ENCODE measurements around the gene TBCCD1. TPM values are rescaled to one million over a fixed set of nuclear protein-coding genes. Genes with fewer than 3 reads are reported as not detected.

The TBCCD1 gene
- total and polyA plus RNA-seq, 2 of the 8 experiments (the other 6 are each of a cell fraction or from before 2014, with no cell fraction given), result 11.3 to 13.9 TPM

DNA sequence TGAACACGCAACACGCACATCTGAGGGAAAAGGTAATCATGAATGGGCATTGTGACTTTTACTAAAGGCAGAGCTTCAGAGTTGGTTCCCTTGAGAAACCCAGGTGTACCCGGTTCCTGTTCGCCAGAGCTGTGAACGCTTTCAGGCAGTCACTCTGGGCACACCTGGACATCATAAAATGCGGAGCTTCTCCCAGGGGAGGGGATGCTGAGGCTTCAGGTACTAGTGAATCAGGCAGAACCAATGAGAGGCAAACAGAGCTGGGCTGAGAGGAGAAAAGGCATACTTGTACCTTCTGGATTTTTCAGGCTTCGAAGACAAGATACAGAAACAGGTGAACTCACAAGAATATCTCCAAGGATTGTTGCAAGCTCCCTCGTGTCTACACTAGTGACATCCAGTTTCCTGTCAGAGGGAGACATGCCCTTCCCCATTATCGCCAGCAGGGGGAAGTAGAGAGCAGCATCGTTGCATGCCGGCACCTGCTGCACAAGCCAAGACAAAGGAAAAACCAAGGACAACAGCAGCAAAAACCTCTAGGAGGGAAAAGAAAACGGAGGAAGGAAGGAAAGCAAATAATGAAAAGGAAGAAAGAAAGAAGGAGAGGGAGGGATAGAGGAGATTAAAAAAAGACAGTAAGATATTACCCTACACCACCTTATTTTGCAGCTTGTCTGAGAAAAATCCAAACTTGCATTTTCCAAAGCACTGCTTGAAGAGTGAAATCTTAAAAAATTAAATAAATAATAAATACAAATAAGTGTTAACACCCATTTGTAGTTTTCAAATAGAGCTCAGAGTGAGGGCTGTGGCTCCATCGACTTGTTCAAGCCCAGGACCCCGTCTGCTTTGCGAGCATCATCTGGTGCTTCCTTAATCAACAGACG is 47.7 kb upstream of the TBCCD1 start:
- H2AK5ac ChIP-seq (ENCODE audit: low read depth, low read length), result no peak overlapping the region
- no peaks in the 10 kb centered on the region for H3K79me2 ChIP-seq (ENCODE audit: control insufficient read depth in 1 of 2, insufficient read depth in 2 of 2, low read length in 2 of 2)
- H2AFZ ChIP-seq (ENCODE audit: low read length), result peak overlapping the region; percentile 97
- H3K27me3 ChIP-seq (replicated peaks in 1 of 4; ENCODE audit: control insufficient read depth in 3 of 4, extremely low read depth in 1 of 4, insufficient read depth in 3 of 4, low read length in 3 of 4), result no peaks in the 10 kb centered on the region; a peak in 1 of 7 replicates
- peak; percentile 95 for FAIRE-seq
- no peak overlapping the region for H3K4me3 ChIP-seq (ENCODE audit: extremely low read depth in 1 of 4, insufficient read depth in 2 of 4, low read depth in 3 of 4, low read length in 4 of 4)
- no peak overlapping the region for H3K27ac ChIP-seq (ENCODE audit: low read depth, low read length)
- no peaks in the 10 kb centered on the region for H3K79me1 ChIP-seq (ENCODE audit: low read depth, low read length)
- H3K36me3 ChIP-seq (ENCODE audit: control insufficient read depth in 2 of 4, insufficient read depth in 4 of 4, low read length in 3 of 4), result no peaks in the 10 kb centered on the region
- DNase-seq (ENCODE audit: low read depth in 1 of 2, low spot score in 2 of 2), result peak; percentile 75 to 93
- H3K4me2 ChIP-seq (ENCODE audit: insufficient read depth in 1 of 2, low read depth in 2 of 2, low read length in 2 of 2), result no peak overlapping the region
- H3K14ac ChIP-seq (ENCODE audit: insufficient read length), result no peak overlapping the region
- no peaks in the 10 kb centered on the region for H3K9me3 ChIP-seq (ENCODE audit: insufficient read depth in 2 of 2, low read depth in 1 of 2, low read length in 1 of 2)
- H2BK5ac ChIP-seq (ENCODE audit: low read depth, low read length), result peak overlapping the region; percentile 2; the same call in 1 of the 2 replicates
- H3K4me1 ChIP-seq (replicated peaks in 1 of 4; ENCODE audit: control insufficient read depth in 3 of 4, insufficient read depth in 4 of 4, low read length in 3 of 4), result peaks cover 0 to 7% (median 6%) of the 10 kb centered on the region in 4 experiments; a peak in 6 of 7 replicates
- peak overlapping the region; percentile 6 for H4K91ac ChIP-seq (replicated peaks; ENCODE audit: insufficient read length, low read length)
- ChIA-PET CTCF (ENCODE audit: partially characterized antibody) (interaction anchor here (0.6 to 12.9 kb wide), 52 partner anchors 7 to 916 kb away, joined by 3 to 333 read pairs (median 5); partner anchors contain the start of genes DNAJB11, FETUB and HRG), POLR2A (ENCODE audit: partially characterized antibody) (interaction anchor here (1.2 to 6.2 kb wide), 11 partner anchors 10 to 192 kb away, joined by 3 to 87 read pairs (median 3); partner anchors contain the start of genes DNAJB11, EIF4A2 and RFC4)
- H3K9ac ChIP-seq (replicated peaks in 1 of 4; ENCODE audit: extremely low read depth in 1 of 4, low read depth in 3 of 4, low read length in 3 of 4), result peak overlapping the region in 1 of 4 experiments; percentile 20; a peak in 1 of 7 replicates
- no peak overlapping the region; the same call in 1 of the 2 replicates for H4K8ac ChIP-seq (ENCODE audit: extremely low read depth, insufficient read depth, low read length)
- H4K5ac ChIP-seq (ENCODE audit: insufficient read length, low read depth, low read length), result no peak overlapping the region
- no peaks in the 10 kb centered on the region for H4K20me1 ChIP-seq (replicated peaks in 1 of 2; ENCODE audit: control insufficient read depth in 1 of 2, insufficient read depth in 2 of 2, low read length in 2 of 2)
- H3K56ac ChIP-seq (replicated peaks; ENCODE audit: insufficient read length, low read depth, low read length), result no peak overlapping the region
- no peak overlapping the region for H3K23ac ChIP-seq (ENCODE audit: insufficient read length)
- H3K18ac ChIP-seq (ENCODE audit: extremely low read depth, low read length), result no peak overlapping the region
- H3K23me2 ChIP-seq (ENCODE audit: low read depth, low read length), result no peaks in the 10 kb centered on the region
- no peak overlapping the region for H2BK120ac ChIP-seq (replicated peaks; ENCODE audit: low read depth, low read length)
- H2BK20ac ChIP-seq (ENCODE audit: low read length), result no peak overlapping the region
- H2BK12ac ChIP-seq (ENCODE audit: low read depth, low read length), result peak overlapping the region; percentile 41; the same call in 1 of the 2 replicates
- no peak overlapping the region for H2BK15ac ChIP-seq (ENCODE audit: low read length)
- H3K4ac ChIP-seq (replicated peaks; ENCODE audit: insufficient read length, low read depth, low read length), result no peak overlapping the region
- 56% methylated on average over 16 of the region's 16 CpGs; no CpG with 5 or more reads in 1 of the 2 experiments for WGBS, 2 experiments (ENCODE audit: extremely low coverage in 1 of 2, insufficient coverage in 1 of 2, insufficient read length in 1 of 2, insufficient replicate concordance in 2 of 2, low coverage in 1 of 2, low lambda C conversion rate in 2 of 2, missing lambda C conversion rate in 1 of 2)
- 0 out of 2 replicates have a peak, but pooled peaks have one; percentile 13 for TF ChIP-seq CREB1 (IDR thresholded peaks at IDR 0.05)
- no peak for TF ChIP-seq RBBP5 (IDR thresholded peaks at IDR 0.05; ENCODE audit: borderline replicate concordance, low read depth, low read length)
- peak; percentile 82 to 87 for TF ChIP-seq RAD21 (IDR thresholded peaks at IDR 0.05 in 1 of 2, conservative IDR thresholded peaks at IDR 0.05 in 1 of 2; ENCODE audit: low read depth in 2 of 2, low read length in 2 of 2)
- 0 out of 2 replicates have a peak, but pooled peaks have one; percentile 29 for TF ChIP-seq YY1 (IDR thresholded peaks at IDR 0.05; ENCODE audit: low read depth, low read length)
- TF ChIP-seq CHD1 (IDR thresholded peaks at IDR 0.05; ENCODE audit: low read depth, low read length), result no peak
- 0 out of 2 replicates have a peak, but pooled peaks have one; percentile 49 for TF ChIP-seq TCF12 (IDR thresholded peaks at IDR 0.05; ENCODE audit: low read depth, low read length)
- TF ChIP-seq, protein P1, sequence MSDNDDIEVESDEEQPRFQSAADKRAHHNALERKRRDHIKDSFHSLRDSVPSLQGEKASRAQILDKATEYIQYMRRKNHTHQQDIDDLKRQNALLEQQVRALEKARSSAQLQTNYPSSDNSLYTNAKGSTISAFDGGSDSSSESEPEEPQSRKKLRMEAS (IDR thresholded peaks at IDR 0.05), result peak; percentile 93
